IMR-90 (cell line): ENCODE data around the gene MAML2. TPM values are rescaled to one million over a fixed set of nuclear protein-coding genes. Genes with fewer than 3 reads are reported as not detected.

ENCODE experiments used
- ATAC-seq: fragments of 200-7000 bp; cut with Tn5 transposase; 2 replicates; pipeline ENCODE4 v1.9.1; 2020; ENCODE audit warnings: low read depth, mild to moderate bottlenecking, moderate library complexity
- BruUV-seq: library from RNA; stranded (reverse); fragments of 400-500 nt; replicated peaks from 2 replicates; lab custom pipeline; 2021; lab: Mats Ljungman, UMichigan
- CTCF ChIA-PET: fragments of 300-600 bp; formaldehyde crosslinking; extraction: SDS; loops from one replicate; lab custom pipeline; 2021; ENCODE audit warnings: antibody characterized with exemption; lab: Yijun Ruan, JAX
- POLR2A ChIA-PET: fragments of 300-600 bp; sonication (Branson Sonifier 250); formaldehyde crosslinking; loops from one replicate; lab custom pipeline; 2022; ENCODE audit warnings: antibody characterized with exemption; ENCODE audit not compliant: unreplicated experiment; lab: Charles Lee
- DNase-seq: peaks from one replicate; pipeline ENCODE4 v3.0.0; 2013
- H2AFZ ChIP-seq: replicated peaks from 2 replicates; pipeline ENCODE3; 2013; ENCODE audit warnings: low read length, mild to moderate bottlenecking; ENCODE audit not compliant: poor library complexity
- H2AK5ac ChIP-seq: 2 replicates; pipeline ENCODE4 v1.6.1; 2013; ENCODE audit warnings: low read depth, low read length, inconsistent platforms
- H2AK9ac ChIP-seq: replicated peaks from 2 replicates; pipeline ENCODE3; 2013; ENCODE audit warnings: mild to moderate bottlenecking, low read depth, low read length, moderate library complexity; ENCODE audit not compliant: poor library complexity
- H2BK120ac ChIP-seq: 2 replicates; pipeline ENCODE4 v1.6.1; 2013; ENCODE audit warnings: low read depth, low read length, inconsistent platforms
- H2BK15ac ChIP-seq: 3 replicates; pipeline ENCODE4 v1.6.1; 2013; ENCODE audit warnings: low read depth, low read length, inconsistent platforms
- H2BK20ac ChIP-seq: 2 replicates; pipeline ENCODE4 v1.6.1; 2013; ENCODE audit warnings: low read depth, mild to moderate bottlenecking, inconsistent platforms, low read length, moderate library complexity
- H2BK5ac ChIP-seq: 2 replicates; pipeline ENCODE4 v1.6.1; 2013; ENCODE audit warnings: mild to moderate bottlenecking, low read depth, low read length, inconsistent platforms; ENCODE audit not compliant: poor library complexity, severe bottlenecking
- H3K14ac ChIP-seq: replicated peaks from 2 replicates; pipeline ENCODE4 v1.6.1; 2013; ENCODE audit warnings: low read depth, low read length, inconsistent platforms
- H3K18ac ChIP-seq: 2 replicates; pipeline ENCODE4 v1.6.1; 2013; ENCODE audit warnings: low read depth, low read length, control low read depth
- H3K23ac ChIP-seq: 2 replicates; pipeline ENCODE4 v1.6.1; 2013; ENCODE audit warnings: low read depth, low read length, inconsistent platforms
- H3K27ac ChIP-seq: 2 replicates; pipeline ENCODE4 v1.5.1; 2013; ENCODE audit warnings: mild to moderate bottlenecking, control low read depth, low read length; ENCODE audit not compliant: insufficient read depth
- H3K27me3 ChIP-seq: 2 replicates; pipeline ENCODE4 v1.6.1; 2013; ENCODE audit warnings: low read length; ENCODE audit not compliant: control insufficient read depth, insufficient read depth
- H3K36me3 ChIP-seq: 2 replicates; pipeline ENCODE4 v1.6.1; 2013; ENCODE audit warnings: low read length, mixed read lengths; ENCODE audit not compliant: control insufficient read depth, insufficient read depth
- H3K4ac ChIP-seq: 2 replicates; pipeline ENCODE4 v1.6.1; 2013; ENCODE audit warnings: low read depth, low read length, inconsistent platforms
- H3K4me1 ChIP-seq: 2 replicates; pipeline ENCODE4 v1.6.1; 2013; ENCODE audit warnings: low read length, mixed read lengths; ENCODE audit not compliant: control insufficient read depth, insufficient read depth
- H3K4me2 ChIP-seq: 2 replicates; pipeline ENCODE4 v1.6.1; 2013; ENCODE audit warnings: low read depth, mild to moderate bottlenecking, control low read depth, low read length, moderate library complexity
- H3K4me3 ChIP-seq: 2 replicates; pipeline ENCODE4 v1.5.1; 2013; ENCODE audit warnings: low read depth, mild to moderate bottlenecking, control low read depth, low read length, moderate library complexity; ENCODE audit not compliant: insufficient read depth
- H3K56ac ChIP-seq: 2 replicates; pipeline ENCODE4 v1.6.1; 2013; ENCODE audit warnings: low read length, inconsistent platforms; ENCODE audit not compliant: insufficient read depth; ENCODE audit errors: extremely low read depth
- H3K79me1 ChIP-seq, 2 experiments: 2 replicates each; pipeline ENCODE4 v1.6.1; 2013; ENCODE audit warnings: low read length in 2 of 2, inconsistent platforms in 1 of 2, low read depth in 1 of 2
- H3K9ac ChIP-seq: 2 replicates; pipeline ENCODE4 v1.6.1; 2013; ENCODE audit warnings: low read depth, low read length, control low read depth
- H3K9me1 ChIP-seq: 2 replicates; pipeline ENCODE4 v1.6.1; 2013; ENCODE audit warnings: low read length, inconsistent platforms; ENCODE audit not compliant: insufficient read depth
- H3K9me3 ChIP-seq: 2 replicates; pipeline ENCODE4 v1.6.1; 2013; ENCODE audit warnings: low read length; ENCODE audit not compliant: control insufficient read depth, insufficient read depth
- H4K20me1 ChIP-seq: 2 replicates; pipeline ENCODE4 v1.6.1; 2013; ENCODE audit warnings: low read length, inconsistent platforms; ENCODE audit not compliant: insufficient read depth
- H4K5ac ChIP-seq: 2 replicates; pipeline ENCODE4 v1.6.1; 2013; ENCODE audit warnings: mild to moderate bottlenecking, low read depth, low read length, control low read depth
- H4K8ac ChIP-seq, 2 experiments: 2 replicates each; pipeline ENCODE4 v1.6.1; 2013; ENCODE audit warnings: low read depth in 2 of 2, low read length in 2 of 2, control low read depth in 1 of 2, inconsistent platforms in 1 of 2
- H4K91ac ChIP-seq: 2 replicates; pipeline ENCODE4 v1.6.1; 2013; ENCODE audit warnings: low read depth, low read length, inconsistent platforms; ENCODE audit not compliant: insufficient read depth
- CHD1 ChIP-seq: IDR thresholded peaks from 2 replicates; pipeline ENCODE4 v1.6.1; 2012; ENCODE audit warnings: low read depth, low read length, improper control_type of control experiment
- ELK1 ChIP-seq: fragments of 150-350 bp; IDR thresholded peaks from 2 replicates; pipeline ENCODE4 v1.6.1; 2016; ENCODE audit warnings: low read depth, mild to moderate bottlenecking, low read length, moderate library complexity, borderline replicate concordance
- SMC3 ChIP-seq: fragments of 150-350 bp; IDR thresholded peaks from 2 replicates; pipeline ENCODE4 v1.6.1; 2016; ENCODE audit warnings: low read depth, mild to moderate bottlenecking, antibody characterized with exemption, low read length, moderate library complexity
- WGBS, 2 experiments: methylation state at CpG; one replicate each; pipeline versions ENCODE4 v1.1.5 to v1.1.7; 2013; ENCODE audit warnings: missing lambda C conversion rate in 2 of 2; ENCODE audit not compliant: insufficient read length in 1 of 2; ENCODE audit errors: extremely low coverage in 2 of 2; 5-methylcytosine and 5-hydroxymethylcytosine counted together
- dilution Hi-C: fragments of 300-500 bp; cut with HindIII; formaldehyde crosslinking; loops from one replicate; pipeline ENCODE4 v1.14.3; 2018; ENCODE audit warnings: low sequenced_read_pairs; ENCODE audit not compliant: unreplicated experiment
- in situ Hi-C: fragments of 300-500 bp; cut with MboI; formaldehyde crosslinking; loops from 3 replicates; pipeline ENCODE4 v1.14.3; 2019; ENCODE audit warnings: low sequenced_read_pairs, inconsistent platforms, mixed read lengths
- intact Hi-C: fragments of 100-400 bp; cut with micrococcal nuclease; formaldehyde crosslinking; loops from 2 replicates; pipeline ENCODE4 v1.10.0; 2022
- polyA plus RNA-seq, 3 experiments: library from polyadenylated mRNA; depleted of rRNA; stranded (reverse); fragments of >200 nt; gene quantifications; 2 replicates each; pipeline ENCODE4 v1.2.3, GENCODE V29; 2012; ENCODE audit warnings: low replicate concordance in 1 of 3
- total RNA-seq: library from RNA; depleted of rRNA; stranded (reverse); fragments of >200 nt; gene quantifications from 2 replicates; pipeline ENCODE4 v1.2.3, GENCODE V29; 2012

Gene MAML2
- total and polyA plus RNA-seq, 2 of the 4 experiments (the other 2 are of a cell fraction): 15.0 to 19.5 TPM

GRCh38 chr11:96265220-96265737, 77.7 kb downstream of the MAML2 start:
- dilution Hi-C loops: no loop called here
- H3K27ac ChIP-seq: peak overlapping the region; percentile 12; the same call in 1 of the 2 replicates
- CTCF ChIA-PET: interaction anchor here (1.0 kb wide), 1 partner anchor 78 kb away, joined by 3 read pairs; the partner anchor contains the start of gene MAML2

More at GRCh38 chr11:96265220-96265737, 77.7 kb downstream of the MAML2 start:
- Histone ChIP-seq H3K36me3 (peaks cover 1% of the 10 kb centered on the region; the same call in 1 of the 2 replicates), H3K79me1 (peaks cover 29 to 71% of the 10 kb centered on the region in 2 experiments), H3K4me2 (no peak overlapping the region), H2BK120ac (no peak overlapping the region), H2BK20ac (no peak overlapping the region), H3K56ac (no peak overlapping the region), H2AK5ac (peak overlapping the region; percentile 45), H4K5ac (no peak overlapping the region), H3K23ac (no peak overlapping the region), H2BK5ac (no peak overlapping the region), H4K91ac (no peak overlapping the region), H3K18ac (no peak overlapping the region; the same call in 1 of the 2 replicates), H3K9me1 (peaks cover 5% of the 10 kb centered on the region), H3K14ac (no peak overlapping the region), H3K4me3 (no peak overlapping the region), H4K20me1 (no peaks in the 10 kb centered on the region; the same call in 1 of the 2 replicates), H2AFZ (no peak overlapping the region), H3K9ac (no peak overlapping the region), H2BK15ac (peak overlapping the region; percentile 10; the same call in 1 of the 3 replicates), H3K27me3 (no peaks in the 10 kb centered on the region), H4K8ac (no peak overlapping the region), H3K4ac (0 out of 2 replicates have a peak overlapping the region, but pooled peaks have one; percentile 11), H3K4me1 (peaks cover 18% of the 10 kb centered on the region), H3K9me3 (no peaks in the 10 kb centered on the region), H2AK9ac (no peak overlapping the region)
- POLR2A ChIA-PET: no interaction called here
- 76% methylated on average over 3 of the region's 8 CpGs; no CpG with 5 or more reads in 1 of the 2 experiments for WGBS, 2 experiments
- TF ChIP-seq CHD1: no peak
- TF ChIP-seq ELK1: no peak
- no peak for TF ChIP-seq SMC3
- no TSS peak for BruUV-seq
- DNase-seq (no peak), ATAC-seq (no peak; the same call in 1 of the 2 replicates)
- intact Hi-C loops (no loop called here), in situ Hi-C loops (no loop called here)
